ENCODE measurements around the gene MAPK4.

MAPK4 gene

DNA sequence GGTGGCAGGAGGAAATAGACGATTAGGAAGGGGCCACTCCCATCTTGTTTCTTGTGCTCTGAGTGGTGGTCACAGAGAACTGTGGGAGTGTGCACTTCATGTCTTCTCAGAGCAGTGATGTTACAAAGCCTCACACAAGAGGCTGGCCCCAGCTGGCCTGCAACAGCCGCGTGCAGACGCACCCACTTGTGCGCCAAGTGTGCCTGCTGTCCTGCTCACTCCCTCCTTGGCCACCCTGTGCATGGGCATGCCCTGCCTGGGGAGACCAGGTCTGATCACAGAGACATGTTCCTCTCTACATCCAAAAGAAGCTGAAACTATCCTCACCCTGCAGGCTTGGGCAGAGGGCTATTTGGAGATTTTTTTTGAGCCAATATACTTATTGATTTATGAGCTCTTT, 151.5 kb downstream of the MAPK4 start:
- H3K4me1 Mint-ChIP-seq: no peaks in the 10 kb centered on the region
- DNase-seq (no peak), ATAC-seq (no peak)
- H3K4me3 Mint-ChIP-seq: no peak overlapping the region
- H3K27ac Mint-ChIP-seq: no peak overlapping the region
- no peaks in the 10 kb centered on the region for H3K27me3 Mint-ChIP-seq
- H3K9me3 Mint-ChIP-seq: peaks cover 7% of the 10 kb centered on the region
- H3K36me3 Mint-ChIP-seq (ENCODE audit: low read depth): no peaks in the 10 kb centered on the region

DNA sequence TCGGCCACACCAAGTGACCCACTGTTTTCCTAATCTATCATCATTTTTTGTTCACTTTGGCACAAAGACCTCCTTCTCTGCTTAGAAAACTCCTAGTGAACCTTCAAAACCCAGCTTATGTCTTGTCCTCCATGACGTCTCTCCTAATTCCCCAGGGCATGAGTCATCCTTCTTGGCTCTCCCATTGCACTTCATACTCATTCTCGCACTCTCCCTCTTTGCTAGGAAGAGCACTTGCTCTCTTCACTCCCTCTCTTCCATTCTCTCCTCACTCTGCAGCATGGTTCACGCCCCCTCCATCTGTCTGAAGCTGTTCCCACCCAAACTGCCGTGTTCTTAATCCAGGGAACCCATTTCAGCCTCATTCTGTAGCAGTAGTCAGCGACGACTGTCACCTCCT, 156.0 kb downstream of the MAPK4 start:
- H3K27ac Mint-ChIP-seq: no peak overlapping the region
- DNase-seq: no peak
- H3K36me3 Mint-ChIP-seq (ENCODE audit: low read depth): peaks cover 1% of the 10 kb centered on the region
- H3K4me3 Mint-ChIP-seq: no peak overlapping the region
- peaks cover 12% of the 10 kb centered on the region for H3K9me3 Mint-ChIP-seq
- no peak for ATAC-seq
- no peaks in the 10 kb centered on the region for H3K4me1 Mint-ChIP-seq
- peaks cover 1% of the 10 kb centered on the region for H3K27me3 Mint-ChIP-seq

- H3K27ac Mint-ChIP-seq: no peak overlapping the region
- ATAC-seq: no peak
- H3K9me3 Mint-ChIP-seq: peaks cover 12% of the 10 kb centered on the region
- H3K4me3 Mint-ChIP-seq: no peak overlapping the region
- H3K27me3 Mint-ChIP-seq: peaks cover 1% of the 10 kb centered on the region
- H3K4me1 Mint-ChIP-seq: no peaks in the 10 kb centered on the region
- peaks cover 1% of the 10 kb centered on the region for H3K36me3 Mint-ChIP-seq (ENCODE audit: low read depth)
- no peak for DNase-seq
Observed at GRCh38 chr18:50716902-50717301, 157.0 kb downstream of the MAPK4 start.

DNA sequence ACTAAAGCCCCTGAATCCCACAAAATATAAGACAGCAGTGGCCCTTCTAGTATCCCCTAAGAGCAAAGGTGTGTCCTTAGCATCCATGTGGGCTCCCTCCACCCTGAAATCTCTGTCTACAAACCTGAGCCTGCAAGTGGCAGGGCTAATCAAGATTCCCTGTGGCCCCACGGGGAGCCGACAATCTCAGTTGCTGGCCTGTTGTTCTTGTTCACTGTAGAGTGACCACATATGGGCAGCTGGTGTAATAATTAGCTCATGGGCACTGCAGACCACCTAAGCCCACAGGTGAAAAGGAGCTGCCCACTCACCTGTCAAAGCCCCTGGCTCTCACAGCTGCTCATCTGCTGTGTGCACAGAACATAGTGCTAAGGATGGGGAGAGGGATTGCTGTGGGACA, 157.7 kb downstream of the MAPK4 start:
- H3K36me3 Mint-ChIP-seq (ENCODE audit: low read depth): peaks cover 1% of the 10 kb centered on the region
- peaks cover 12% of the 10 kb centered on the region for H3K9me3 Mint-ChIP-seq

DNA sequence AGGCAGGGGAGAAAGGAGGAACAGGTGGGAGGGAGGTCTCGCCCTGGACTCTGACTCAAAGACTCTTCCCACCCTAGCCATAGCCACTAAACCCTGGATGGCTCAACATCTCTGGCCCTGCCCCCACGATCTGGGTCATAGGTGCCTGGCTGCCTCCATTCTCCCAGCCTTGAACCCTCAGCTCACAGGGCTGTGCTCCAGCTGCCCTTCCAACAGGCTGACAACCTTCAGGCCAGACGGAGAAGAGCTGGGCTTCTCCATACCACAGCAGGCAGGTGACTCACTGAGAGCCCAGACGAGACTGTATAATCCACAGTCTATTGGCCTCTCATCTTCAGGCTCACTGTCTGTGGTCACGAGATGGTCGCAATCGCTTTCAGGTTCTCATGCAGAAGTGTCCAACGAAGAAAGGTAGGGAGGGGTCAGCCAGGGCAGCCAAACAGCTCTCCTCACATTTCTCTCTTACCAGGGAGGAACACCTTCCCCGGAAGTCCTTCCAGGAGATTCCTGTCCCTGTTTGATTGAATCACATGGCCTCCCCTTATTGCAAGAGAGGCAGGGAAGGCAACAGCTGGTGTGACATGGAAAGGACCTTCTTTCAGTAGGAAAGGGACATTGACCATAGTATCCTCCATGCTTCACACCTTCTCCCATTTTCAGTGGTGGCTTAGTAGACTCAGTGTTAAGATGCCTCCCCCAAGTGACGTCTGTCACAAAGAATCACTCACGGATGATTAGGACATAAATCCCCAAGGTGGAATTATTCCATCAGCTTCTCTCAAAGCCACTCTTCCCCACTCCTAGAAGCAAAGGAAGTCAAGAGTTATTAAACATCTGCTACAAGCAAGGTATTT, 159.8 kb downstream of the MAPK4 start:
- H3K27me3 Mint-ChIP-seq: peaks cover 4% of the 10 kb centered on the region
- no peak for DNase-seq
- H3K36me3 Mint-ChIP-seq (ENCODE audit: low read depth): peaks cover 1% of the 10 kb centered on the region
- no peak overlapping the region for H3K4me3 Mint-ChIP-seq
- no peaks in the 10 kb centered on the region for H3K4me1 Mint-ChIP-seq
- H3K9me3 Mint-ChIP-seq: peaks cover 12% of the 10 kb centered on the region
- no peak overlapping the region for H3K27ac Mint-ChIP-seq
- ATAC-seq: no peak

More for the DNA sequence above, 157.7 kb downstream of the MAPK4 start:
- Mint-ChIP-seq H3K27ac (no peak overlapping the region), H3K4me3 (no peak overlapping the region), H3K27me3 (peaks cover 1% of the 10 kb centered on the region), H3K4me1 (no peaks in the 10 kb centered on the region)
- DNase-seq (no peak), ATAC-seq (no peak)

GRCh38 chr18:50720325-50720674, 160.4 kb downstream of the MAPK4 start:
- no peaks in the 10 kb centered on the region for H3K4me1 Mint-ChIP-seq
- no peak for DNase-seq
- no peak overlapping the region for H3K27ac Mint-ChIP-seq
- peaks cover 1% of the 10 kb centered on the region for H3K36me3 Mint-ChIP-seq (ENCODE audit: low read depth)
- H3K9me3 Mint-ChIP-seq: peaks cover 12% of the 10 kb centered on the region
- no peak for ATAC-seq
- no peak overlapping the region for H3K4me3 Mint-ChIP-seq
- peaks cover 4% of the 10 kb centered on the region for H3K27me3 Mint-ChIP-seq

GRCh38 chr18:50721006-50721405, 161.1 kb downstream of the MAPK4 start:
- H3K27ac Mint-ChIP-seq: no peak overlapping the region
- H3K4me3 Mint-ChIP-seq: no peak overlapping the region
- ATAC-seq (no peak), DNase-seq (no peak)
- no peaks in the 10 kb centered on the region for H3K4me1 Mint-ChIP-seq
- peaks cover 1% of the 10 kb centered on the region for H3K36me3 Mint-ChIP-seq (ENCODE audit: low read depth)
- peaks cover 8% of the 10 kb centered on the region for H3K9me3 Mint-ChIP-seq
- H3K27me3 Mint-ChIP-seq: peaks cover 5% of the 10 kb centered on the region

- Mint-ChIP-seq H3K36me3 (ENCODE audit: low read depth) (peaks cover under 1% of the 10 kb centered on the region), H3K27ac (no peak overlapping the region), H3K27me3 (peaks cover 8% of the 10 kb centered on the region), H3K4me3 (no peak overlapping the region), H3K9me3 (peaks cover 2% of the 10 kb centered on the region), H3K4me1 (no peaks in the 10 kb centered on the region)
- ATAC-seq: no peak
- no peak for DNase-seq
Observed at GRCh38 chr18:50721451-50722120, 161.7 kb downstream of the MAPK4 start.

- no peak for DNase-seq
- Mint-ChIP-seq H3K27ac (no peak overlapping the region), H3K4me1 (no peaks in the 10 kb centered on the region), H3K36me3 (ENCODE audit: low read depth) (no peaks in the 10 kb centered on the region), H3K4me3 (no peak overlapping the region), H3K27me3 (peaks cover 7% of the 10 kb centered on the region), H3K9me3 (no peaks in the 10 kb centered on the region)
- ATAC-seq: no peak
Observed at GRCh38 chr18:50722311-50722710, 162.4 kb downstream of the MAPK4 start.

DNA sequence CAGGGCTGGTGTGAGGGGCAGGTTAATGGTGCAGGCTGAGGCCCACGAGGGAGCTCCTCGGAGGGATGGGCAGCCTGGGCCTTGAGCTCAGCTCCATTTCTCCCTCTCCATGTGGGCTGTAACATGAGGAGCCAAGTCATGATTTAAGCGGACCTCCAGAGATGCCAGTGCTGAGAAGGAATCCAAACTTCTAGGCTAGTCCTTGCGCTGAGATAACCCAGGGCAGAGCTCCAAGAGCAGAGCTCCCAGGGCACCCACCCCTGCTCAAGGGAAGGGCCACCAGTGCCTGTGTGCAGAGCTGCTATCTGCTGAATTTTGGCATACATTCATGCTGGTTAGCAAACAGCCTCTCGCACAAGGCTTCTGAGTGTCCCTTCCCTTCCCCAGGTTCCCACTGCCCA, 164.9 kb downstream of the MAPK4 start:
- H3K27me3 Mint-ChIP-seq: peaks cover 7% of the 10 kb centered on the region
- no peak overlapping the region for H3K27ac Mint-ChIP-seq
- no peaks in the 10 kb centered on the region for H3K36me3 Mint-ChIP-seq (ENCODE audit: low read depth)
- DNase-seq (no peak), ATAC-seq (no peak)
- H3K9me3 Mint-ChIP-seq: no peaks in the 10 kb centered on the region
- no peak overlapping the region for H3K4me3 Mint-ChIP-seq
- H3K4me1 Mint-ChIP-seq: no peaks in the 10 kb centered on the region

DNA sequence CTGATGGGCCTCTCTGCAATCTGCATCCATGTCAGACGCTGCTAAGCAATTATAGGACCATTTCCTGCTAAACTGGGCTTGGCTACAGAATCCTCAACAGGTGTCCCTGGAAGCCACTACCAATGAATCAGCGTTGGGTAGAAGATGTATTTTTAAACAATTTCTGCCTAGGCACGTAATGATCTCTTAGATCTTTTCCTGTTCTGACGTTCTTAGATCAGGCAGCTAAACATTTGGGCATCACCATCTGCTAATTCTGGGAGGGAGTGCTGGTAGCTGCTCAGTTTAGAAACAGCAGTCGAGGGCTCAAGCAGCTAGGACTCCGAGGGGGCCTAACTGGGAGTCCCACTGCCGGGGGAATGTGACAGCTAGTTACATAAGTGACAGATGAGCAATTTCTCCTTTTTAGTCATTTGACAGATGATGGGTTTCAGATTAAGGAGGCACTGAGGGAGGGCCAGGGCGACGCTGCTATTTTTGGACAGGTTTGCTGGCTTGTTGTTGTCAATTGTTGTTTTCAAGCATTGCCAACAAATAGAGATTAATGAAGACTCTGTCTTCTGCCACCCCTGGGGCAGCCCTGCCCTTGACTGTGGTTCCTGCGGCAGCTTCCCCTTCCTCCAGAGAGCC, 167.2 kb downstream of the MAPK4 start:
- Mint-ChIP-seq H3K4me3 (no peak overlapping the region), H3K27me3 (peaks cover 7% of the 10 kb centered on the region), H3K9me3 (no peaks in the 10 kb centered on the region), H3K27ac (no peak overlapping the region), H3K4me1 (no peaks in the 10 kb centered on the region), H3K36me3 (ENCODE audit: low read depth) (no peaks in the 10 kb centered on the region)
- ATAC-seq (no peak), DNase-seq (no peak)

- Mint-ChIP-seq H3K36me3 (ENCODE audit: low read depth) (no peaks in the 10 kb centered on the region), H3K4me3 (no peak overlapping the region), H3K9me3 (no peaks in the 10 kb centered on the region), H3K27me3 (peaks cover 6% of the 10 kb centered on the region), H3K27ac (no peak overlapping the region), H3K4me1 (no peaks in the 10 kb centered on the region)
- DNase-seq (no peak), ATAC-seq (no peak)
Observed at GRCh38 chr18:50727721-50728471, 168.0 kb downstream of the MAPK4 start.

DNA sequence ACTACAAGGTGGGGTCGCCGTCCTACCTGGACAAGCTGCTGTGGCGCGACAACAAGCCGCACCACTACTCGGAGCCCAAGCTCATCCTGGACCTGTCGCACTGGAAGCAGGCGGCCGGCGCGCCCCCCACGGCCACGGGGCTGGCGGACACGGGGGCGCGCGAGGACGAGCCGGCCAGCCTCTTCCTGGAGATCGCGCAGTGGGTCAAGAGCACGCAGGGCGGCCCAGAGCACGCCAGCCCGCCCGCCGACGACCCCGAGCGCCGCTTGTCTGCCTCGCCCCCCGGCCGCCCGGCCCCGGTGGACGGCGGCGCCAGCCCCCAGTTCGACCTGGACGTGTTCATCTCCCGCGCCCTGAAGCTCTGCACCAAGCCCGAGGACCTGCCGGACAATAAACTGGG, 169.5 kb downstream of the MAPK4 start:
- H3K4me1 Mint-ChIP-seq: no peaks in the 10 kb centered on the region
- no peak overlapping the region for H3K27ac Mint-ChIP-seq
- no peak overlapping the region for H3K4me3 Mint-ChIP-seq
- H3K27me3 Mint-ChIP-seq: peaks cover 4% of the 10 kb centered on the region
- peak; percentile 29 for ATAC-seq
- DNase-seq: no peak
- H3K36me3 Mint-ChIP-seq (ENCODE audit: low read depth): no peaks in the 10 kb centered on the region
- no peaks in the 10 kb centered on the region for H3K9me3 Mint-ChIP-seq

GRCh38 chr18:50729986-50730385, 170.1 kb downstream of the MAPK4 start:
- DNase-seq (no peak), ATAC-seq (no peak)
- Mint-ChIP-seq H3K9me3 (no peaks in the 10 kb centered on the region), H3K4me1 (no peaks in the 10 kb centered on the region), H3K36me3 (ENCODE audit: low read depth) (no peaks in the 10 kb centered on the region), H3K27ac (no peak overlapping the region), H3K4me3 (no peak overlapping the region), H3K27me3 (peaks cover 4% of the 10 kb centered on the region)
